Activated T-cell treated with anti-CD3 and anti-CD28 coated beads, Interleukin-2, amount 50 U/mL, for 48 hours (primary cell): ENCODE measurements around the gene COPS4.
"Not testable (repeated sequence)": the region's sequence is repeated elsewhere in the genome, so short reads cannot be mapped to it uniquely, and the experiment has no call there.

Experiments used
- DNase-seq, 2 experiments: peaks; one replicate each; pipeline ENCODE4 v3.0.0-alpha.2; 2020

Gene COPS4

GRCh38 chr4:83024233-83024632 is 10.8 kb upstream of the COPS4 start:
- no peak for DNase-seq

DNA sequence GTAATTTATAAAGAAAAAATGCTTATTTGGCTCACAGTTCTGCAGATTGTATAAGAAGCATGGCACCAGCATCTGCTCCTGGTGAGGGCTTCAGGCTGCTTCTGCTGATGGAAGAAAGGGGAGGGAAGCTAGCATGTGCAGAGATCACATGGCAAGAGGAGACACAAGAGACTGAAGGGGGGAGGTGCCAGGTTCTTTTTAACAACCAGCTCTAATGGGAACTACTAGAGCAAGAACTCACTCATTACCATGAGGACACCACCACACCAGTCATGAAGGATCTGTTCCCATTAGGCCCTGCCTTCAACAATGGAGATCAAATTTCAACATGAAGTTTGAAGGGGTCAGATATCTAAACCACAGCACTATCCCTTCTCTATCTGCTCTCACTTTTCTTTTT is 9.4 kb upstream of the COPS4 start:
- DNase-seq: no peak

- no peak for DNase-seq
Observed at GRCh38 chr4:83028976-83029375, 6.0 kb upstream of the COPS4 start.

- no peak for DNase-seq
Observed at GRCh38 chr4:83029688-83030087, 5.3 kb upstream of the COPS4 start.

DNA sequence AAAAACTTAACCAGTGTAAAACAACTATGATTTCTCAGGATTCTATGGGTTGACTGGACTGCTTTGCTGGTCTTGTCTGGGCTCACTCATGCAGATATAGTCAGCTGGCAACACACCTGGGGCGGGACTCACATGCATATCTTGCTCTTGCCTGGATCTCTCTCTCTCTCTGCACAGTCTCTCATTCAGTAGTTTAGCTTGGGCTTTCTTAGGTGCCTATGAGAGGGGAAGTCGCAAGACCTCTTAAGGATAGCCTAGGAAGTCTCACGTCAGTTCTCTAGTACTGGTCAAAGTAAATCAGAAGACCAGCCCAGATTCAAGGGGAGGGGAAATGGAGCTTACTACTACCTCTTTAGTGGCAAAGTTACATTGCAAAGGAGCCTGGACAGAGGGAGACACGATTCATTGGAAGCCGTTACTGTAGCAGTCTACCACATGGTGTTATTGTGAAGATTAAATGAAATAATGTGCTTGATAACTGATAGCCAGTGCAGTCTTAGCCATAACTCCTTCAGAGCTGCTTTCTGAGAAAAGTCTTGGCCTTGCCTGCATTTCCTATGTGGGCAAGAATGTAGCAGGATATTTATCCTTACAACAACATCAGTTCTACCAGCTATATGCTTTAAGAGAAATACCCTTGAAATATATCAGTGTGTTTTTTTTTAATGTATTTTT is 2.1 kb downstream of the COPS4 start:
- DNase-seq: no peak

DNA sequence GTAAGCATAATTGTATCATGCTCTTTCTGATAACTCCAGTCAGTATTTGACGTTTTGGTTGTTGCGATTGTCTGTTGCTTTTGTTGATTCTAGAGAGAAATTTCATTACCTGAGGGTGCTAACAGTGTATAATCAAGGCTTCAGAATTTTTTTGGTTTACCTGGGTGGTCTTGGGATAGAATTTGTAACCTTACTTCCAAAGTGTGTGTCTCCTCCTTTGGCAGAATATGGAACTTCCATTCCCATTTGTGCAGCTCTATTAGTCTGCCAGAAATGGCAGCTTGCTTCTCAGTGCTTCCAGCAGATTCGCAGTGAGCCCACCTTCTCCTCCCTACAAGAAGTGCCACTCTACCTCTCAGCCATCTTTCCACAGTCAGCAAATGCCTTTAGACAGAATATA is 5.3 kb downstream of the COPS4 start:
- DNase-seq: no peak

- not testable (repeated sequence) for DNase-seq
Observed at GRCh38 chr4:83043157-83043556, 8.2 kb downstream of the COPS4 start.

- DNase-seq: no peak
Observed at GRCh38 chr4:83043801-83044407, 8.9 kb downstream of the COPS4 start.

- DNase-seq: no peak
Observed at GRCh38 chr4:83046693-83047473, 11.9 kb downstream of the COPS4 start.

DNA sequence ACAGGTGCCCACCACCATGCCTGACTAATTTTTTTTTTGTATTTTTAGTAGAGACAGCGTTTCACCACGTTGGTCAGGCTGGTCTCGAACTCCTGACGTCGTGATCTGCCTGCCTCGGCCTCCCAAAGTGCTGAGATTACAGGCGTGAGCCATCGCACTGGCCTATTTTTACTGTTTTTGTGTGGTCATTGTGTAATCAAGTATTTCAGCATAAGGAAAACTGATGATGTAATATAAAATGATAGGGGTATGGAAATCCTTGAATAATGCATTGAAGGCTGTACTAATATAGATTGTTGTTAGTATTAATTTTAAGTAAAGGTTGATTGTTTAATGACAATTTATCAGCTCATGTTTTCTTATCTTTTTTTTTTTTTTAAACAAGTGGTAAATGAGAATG is 13.8 kb downstream of the COPS4 start:
- not testable (repeated sequence) for DNase-seq

- DNase-seq: no peak
Observed at GRCh38 chr4:83054928-83055327, 19.9 kb downstream of the COPS4 start.

DNA sequence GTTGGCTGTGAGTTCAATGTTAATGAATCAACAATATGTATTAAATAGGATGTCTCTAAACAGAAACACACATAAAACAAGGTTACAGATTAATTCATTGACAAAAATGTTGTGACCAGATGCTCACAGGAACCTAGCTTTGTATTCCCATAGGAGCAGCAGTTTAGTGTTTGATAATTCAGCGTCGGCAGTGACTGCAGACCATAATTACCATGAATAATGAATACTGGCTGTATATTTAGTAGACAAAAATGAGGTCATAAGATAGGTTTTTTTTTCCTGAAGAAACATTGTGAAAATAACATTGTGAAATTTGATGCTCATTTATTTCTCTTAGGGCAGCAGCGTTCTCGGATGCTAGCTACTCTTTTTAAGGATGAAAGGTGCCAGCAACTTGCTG is 27.8 kb downstream of the COPS4 start:
- no peak for DNase-seq

DNA sequence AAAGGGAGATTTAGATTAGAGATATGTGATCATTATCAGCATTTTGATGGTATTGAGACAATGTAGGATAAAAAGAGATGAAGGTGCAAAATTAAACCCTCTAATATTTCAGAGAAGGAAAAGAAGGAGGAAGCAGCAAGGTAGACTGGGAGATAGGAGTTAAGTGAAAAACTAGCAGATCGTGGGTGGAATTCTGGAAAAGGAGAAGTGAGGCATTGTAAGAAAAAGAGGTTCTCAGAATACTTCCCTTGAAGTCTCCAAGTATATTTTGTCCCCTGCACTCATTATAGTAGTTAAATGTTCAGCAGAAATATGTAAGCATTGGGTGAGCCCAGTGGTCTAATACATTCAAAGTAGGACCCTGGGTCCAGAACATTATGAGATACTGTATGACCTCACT is 30.3 kb downstream of the COPS4 start:
- no peak for DNase-seq

GRCh38 chr4:83067058-83067639 is 32.2 kb downstream of the COPS4 start:
- no peak for DNase-seq

GRCh38 chr4:83071116-83071515 is 36.1 kb downstream of the COPS4 start:
- no peak for DNase-seq

- peak in 1 of 2 experiments; percentile 36 for DNase-seq
Observed at GRCh38 chr4:83074086-83074704, 39.2 kb downstream of the COPS4 start.

- DNase-seq: peak; percentile 54 to 64
Observed at GRCh38 chr4:83074783-83075182, 39.8 kb downstream of the COPS4 start.

DNA sequence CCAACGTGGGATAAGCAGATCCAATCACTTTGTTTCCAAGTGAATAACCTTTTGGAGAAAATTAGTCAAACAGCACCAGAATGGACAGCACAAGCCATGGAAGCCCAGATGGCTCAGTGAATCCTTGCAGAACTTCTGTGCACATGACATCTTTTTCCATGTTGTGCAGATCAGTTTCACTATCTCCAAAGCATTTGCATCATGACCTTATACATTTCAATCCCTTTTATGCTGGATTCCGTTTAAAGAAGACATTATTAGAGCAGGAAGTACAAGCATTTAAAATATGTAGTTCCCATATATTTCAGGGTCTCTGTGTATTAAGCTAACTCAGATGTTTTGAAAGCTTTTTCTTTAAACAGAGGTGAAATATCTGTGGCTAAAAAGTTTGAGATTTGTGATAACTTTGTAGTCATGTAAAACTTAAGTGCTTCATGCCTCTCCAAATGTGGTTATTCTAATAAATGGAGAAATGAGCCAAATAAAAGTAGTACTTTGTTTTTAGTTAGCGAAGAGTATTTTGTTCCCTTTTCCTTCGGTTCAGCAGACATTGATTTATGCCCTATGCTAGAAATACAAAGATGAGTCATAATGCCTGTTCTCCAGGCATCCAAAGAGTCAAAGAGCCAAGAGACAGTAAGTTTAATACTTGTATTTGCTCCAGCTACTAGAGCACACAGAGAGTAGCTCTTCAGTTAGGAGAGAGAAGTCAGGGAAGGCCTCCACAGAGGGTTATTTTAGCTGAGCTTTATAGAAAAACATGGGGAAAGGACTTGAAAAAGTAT is 40.5 kb downstream of the COPS4 start:
- DNase-seq: no peak

GRCh38 chr4:83080561-83080960 is 45.6 kb downstream of the COPS4 start:
- no peak for DNase-seq

DNA sequence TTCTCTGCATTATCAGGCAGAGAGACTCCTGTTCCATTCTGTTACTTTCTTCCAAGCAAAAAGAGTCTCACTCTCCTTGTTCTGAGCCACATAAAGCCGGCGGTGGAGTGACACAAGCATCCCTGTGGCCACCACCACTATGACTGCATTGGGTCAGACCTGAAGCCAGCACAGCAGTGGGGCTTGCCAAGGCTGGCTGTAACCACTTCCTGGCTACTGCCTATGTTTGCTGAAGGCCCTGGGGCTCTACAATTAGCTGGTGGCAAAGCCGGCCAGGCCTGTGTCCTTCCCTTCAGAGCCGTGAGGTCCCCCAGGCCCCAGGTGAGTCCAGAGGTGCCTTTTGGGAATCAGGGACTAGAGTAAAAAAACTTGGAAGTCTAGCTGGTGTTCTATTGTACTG is 47.8 kb downstream of the COPS4 start:
- DNase-seq: no peak

- peak in 1 of 2 experiments; percentile 22 for DNase-seq
Observed at GRCh38 chr4:83083925-83084475, 49.0 kb downstream of the COPS4 start.

DNA sequence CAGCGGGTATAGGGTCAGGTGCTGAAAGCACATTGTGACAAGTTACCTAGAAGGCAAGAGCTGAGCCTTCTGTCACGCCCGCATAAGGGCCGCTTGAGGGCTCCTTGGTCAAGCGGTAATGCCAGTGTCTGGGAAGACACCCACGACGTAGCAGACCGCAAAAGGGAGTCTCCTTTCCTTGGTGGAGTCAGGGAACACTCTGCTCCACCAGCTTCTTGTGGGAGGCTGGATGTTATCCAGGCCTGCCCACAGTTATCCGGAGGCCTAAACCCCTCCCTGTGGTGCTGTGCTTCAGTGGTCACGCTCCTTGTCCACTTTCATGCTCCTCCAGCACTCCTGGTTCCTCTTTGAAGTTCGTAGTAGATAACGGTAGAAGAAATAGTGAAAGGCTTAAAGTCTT is 50.0 kb downstream of the COPS4 start:
- not testable (repeated sequence) for DNase-seq
